DLD1 (cell line): ENCODE results near the gene SOHLH1.

ENCODE experiments used
- in situ Hi-C: cut with HindIII; loops from 2 replicates; pipeline ENCODE4 v1.10.0; 2017; ENCODE audit warnings: low sequenced_read_pairs

Gene SOHLH1, protein sequence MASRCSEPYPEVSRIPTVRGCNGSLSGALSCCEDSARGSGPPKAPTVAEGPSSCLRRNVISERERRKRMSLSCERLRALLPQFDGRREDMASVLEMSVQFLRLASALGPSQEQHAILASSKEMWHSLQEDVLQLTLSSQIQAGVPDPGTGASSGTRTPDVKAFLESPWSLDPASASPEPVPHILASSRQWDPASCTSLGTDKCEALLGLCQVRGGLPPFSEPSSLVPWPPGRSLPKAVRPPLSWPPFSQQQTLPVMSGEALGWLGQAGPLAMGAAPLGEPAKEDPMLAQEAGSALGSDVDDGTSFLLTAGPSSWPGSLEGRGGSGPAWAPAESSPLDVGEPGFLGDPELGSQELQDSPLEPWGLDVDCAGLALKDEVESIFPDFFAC

DNA sequence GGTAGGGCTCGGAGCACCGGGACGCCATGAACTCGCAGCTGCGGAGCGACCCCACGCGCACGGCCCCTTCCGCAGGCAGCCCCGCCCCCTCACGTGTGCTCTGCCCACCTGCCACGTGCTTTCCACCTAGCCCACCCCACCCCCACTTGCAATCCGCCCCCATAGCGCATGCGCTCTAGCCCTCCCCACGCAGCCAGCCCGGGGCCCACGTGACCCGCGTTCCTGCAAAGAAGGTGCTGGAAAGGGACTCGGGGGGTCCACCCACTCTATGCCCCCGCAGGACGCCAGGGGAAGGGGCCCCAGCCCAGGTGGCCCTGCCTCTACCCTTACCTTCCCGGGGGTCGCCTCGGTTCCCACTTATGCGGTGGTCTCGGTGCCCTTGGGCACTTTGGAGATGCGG lies at the start of gene SOHLH1:
Gene SOHLH1 (minus strand): TSS at position 42 of the 400 bp plus-strand sequence. CDS start 14 bp downstream, at position 28.
- in situ Hi-C loops: no loop called here

DNA sequence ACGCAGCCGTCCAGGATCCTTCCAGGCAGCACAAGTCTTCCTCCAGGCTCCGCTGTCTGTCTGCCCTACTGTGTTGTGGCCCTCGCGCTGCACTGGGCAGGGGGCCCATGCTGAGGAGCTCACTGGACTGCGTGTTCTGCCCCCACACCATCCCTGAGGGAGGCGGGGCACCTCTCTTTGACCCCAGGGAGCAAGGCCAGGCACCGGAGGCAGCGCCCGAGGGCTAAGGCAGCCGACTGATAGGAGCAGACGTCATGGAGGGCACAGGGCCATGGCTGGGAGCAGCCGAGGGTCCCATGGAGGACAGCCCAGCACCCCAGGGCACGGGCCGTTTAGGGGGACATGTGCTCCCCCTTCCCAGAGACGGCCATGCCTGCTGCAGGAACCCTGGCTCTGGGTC lies 49.4 kb upstream of the SOHLH1 start:
- in situ Hi-C loops: no loop called here

DNA sequence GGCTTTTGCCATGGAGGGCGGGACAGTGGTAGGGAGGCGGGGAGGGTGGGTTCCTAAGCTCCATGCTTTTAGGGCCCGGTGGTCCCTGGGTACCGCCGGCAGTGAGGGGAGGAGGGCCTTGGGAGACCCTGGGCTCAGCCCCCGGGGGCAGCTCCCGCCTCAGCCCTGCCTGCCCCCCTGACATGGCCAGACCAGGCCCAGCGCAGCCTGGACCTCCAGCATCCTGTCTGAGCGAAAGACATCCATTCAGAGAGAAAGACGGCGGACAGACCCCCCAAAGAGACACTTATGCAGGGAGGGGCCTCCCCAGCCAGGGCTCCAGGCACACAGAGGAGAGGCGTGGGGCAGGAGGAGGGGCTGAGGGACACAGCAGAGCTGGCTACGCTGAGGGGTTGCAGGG lies 48.0 kb upstream of the SOHLH1 start:
- in situ Hi-C loops: no loop called here

DNA sequence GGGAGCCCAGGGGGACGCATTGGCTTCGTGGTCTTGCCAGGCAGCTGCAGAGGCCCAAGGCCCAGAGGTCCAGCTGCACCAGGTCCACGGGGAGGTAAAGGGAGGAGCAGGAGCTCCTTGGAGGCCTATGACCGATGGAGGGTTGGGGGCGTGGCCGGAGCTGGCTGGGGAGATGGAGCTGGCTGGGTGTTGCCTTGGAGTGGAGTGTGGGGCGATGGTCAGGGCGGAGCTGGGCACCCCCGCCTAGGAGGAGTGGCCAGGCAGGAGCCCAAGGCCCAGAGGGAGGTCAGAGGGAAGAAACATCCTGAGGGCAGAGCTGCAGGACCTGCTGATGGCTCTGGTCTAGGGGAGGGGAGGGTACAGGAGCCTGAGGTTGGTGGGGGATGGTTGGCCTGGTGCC lies 47.3 kb upstream of the SOHLH1 start:
- in situ Hi-C loops: no loop called here

DNA sequence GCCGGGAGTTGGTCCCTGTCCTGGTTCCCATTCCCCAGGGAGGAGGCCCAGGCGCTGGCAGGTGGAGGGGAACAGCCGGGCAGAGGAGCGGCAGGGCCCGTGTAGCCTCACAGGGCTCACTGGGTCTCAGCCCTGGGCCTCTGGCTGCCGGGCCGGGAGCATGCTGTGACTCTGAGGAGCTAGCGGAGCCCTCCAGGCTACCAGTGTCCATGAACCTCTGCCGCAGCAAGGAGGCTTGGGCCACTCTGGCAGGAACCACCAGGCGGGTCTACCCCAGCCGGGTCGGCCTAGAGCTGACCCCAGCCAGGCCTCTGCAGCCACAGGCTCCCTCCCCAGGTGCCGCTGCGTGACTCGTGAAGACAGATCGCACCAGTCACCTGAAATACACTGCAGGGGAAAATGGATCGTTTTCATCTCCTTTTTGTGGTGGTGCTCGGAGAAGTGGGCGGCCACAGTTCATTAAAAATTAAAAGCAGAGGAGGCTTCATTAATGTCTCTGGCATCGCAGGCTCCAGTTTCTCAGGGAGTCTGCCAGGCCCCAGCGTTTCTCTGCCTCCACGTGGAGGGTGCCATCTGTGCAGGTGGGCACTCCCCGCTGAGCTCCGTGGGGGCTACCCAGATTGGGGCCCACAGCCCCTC lies 46.5 kb upstream of the SOHLH1 start:
- in situ Hi-C loops: no loop called here

DNA sequence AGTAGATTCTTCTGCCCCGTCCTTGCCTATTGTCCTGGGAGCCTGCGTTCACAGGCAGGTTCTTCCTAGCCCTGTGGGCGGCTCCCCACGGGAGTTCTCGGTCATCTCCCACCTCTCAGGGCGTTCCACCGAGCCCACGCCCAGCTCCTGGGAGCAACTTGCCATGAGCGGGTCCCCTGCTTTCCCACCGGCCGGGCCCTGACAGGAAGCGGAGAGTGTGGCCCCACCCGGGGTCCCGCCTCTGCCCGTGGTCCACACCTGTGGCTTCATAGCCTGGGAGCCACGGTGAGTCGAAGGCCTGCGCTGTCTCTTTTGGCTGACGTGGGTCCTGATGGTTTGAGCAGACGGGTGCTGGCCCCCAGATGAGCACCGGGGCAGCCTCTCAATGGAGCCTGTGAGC lies 45.9 kb upstream of the SOHLH1 start:
- in situ Hi-C loops: no loop called here

DNA sequence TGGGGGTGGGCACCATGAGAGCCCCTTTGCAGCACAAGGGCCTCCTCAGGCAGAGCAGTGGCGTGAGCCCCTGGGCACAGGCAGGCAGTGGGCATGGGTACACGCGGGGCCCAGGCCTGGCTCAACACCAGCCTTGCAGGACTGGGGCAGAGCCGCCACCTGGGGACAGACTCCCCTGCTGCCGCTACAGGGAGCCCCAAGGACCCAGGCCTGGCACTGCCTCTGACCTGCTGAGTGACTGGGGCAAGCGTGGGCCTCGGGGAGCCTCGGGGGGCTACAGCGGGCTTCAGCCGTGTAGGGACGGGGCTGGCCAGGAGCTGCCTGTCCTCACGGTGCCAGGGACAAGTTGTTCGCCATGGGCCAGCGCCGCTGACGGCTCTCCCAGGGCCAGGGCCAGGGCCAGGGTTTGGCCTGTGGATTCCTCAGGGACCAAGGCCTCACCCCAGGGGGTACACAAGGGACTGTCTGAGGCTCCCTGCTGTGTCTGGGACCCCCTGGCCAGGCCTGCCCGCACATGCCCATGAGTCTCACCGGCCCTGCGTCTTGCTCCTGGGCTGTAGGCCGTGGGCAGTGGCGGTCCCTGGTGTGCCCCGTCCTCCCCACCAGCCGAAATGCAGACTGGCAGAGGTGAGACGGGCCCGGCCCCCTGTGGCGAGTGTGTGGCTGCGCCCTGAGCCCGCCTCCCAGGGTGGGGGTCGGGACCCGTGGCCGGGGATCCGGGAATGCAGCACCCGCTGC lies 45.2 kb upstream of the SOHLH1 start:
- in situ Hi-C loops: no loop called here

DNA sequence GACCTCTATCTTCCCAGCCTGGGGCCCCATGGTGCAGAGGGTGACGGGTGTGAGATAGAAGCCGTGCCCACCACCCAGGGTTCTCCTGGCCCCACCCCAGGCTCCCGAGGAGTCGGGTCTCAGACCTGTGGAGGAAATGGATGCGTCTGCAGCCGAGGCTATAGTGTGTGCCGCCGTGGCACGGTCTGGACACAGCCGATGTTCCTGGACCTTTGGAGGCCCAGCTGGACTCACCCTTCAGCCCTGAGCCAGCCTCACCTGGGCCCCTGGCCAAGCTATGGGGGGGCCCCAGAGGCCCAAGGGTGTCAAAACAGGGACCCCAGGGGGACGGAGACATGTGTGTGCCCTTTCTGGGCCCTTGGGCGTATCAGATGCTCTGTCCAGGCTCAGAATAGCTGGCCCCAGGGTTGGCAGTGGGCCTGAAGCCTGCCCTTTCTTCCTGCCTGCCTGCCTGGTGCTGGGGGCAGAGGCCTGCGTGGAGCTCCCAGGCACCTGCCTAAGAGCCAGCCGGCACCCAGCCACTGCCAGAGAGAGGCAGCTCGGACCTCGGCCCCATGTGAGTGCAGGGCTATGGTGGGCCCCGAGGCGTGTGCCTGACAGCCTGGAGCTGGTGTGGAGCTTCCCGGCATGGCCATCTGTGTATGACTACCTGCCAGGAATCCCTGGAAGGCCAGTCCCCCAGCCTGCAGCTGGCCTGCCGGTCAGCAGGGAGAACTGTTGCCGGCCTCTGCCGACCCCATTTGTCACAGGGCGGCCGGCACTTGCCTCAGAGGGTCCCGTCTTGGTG lies 44.5 kb upstream of the SOHLH1 start:
- in situ Hi-C loops: no loop called here

DNA sequence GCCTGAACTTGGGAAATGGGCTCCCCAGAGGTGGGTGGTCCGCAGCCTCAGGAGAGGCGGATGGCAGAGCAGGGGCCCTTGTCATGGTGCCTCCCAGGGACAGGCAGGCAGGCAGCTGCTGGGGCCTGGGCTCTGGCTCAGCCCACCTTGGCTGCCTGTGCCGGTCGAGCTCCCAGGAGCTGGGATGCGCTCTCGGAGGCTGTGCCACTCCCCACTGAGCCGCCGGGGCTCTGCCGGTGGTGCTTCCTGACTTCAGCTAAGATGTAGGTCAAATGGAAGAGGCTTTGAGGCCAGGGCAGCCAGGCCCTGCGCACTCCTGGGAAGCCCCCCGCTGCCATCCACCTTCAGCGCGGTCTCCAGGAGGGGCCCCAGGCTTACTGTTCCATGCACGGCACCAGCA lies 43.7 kb upstream of the SOHLH1 start:
- in situ Hi-C loops: no loop called here

DNA sequence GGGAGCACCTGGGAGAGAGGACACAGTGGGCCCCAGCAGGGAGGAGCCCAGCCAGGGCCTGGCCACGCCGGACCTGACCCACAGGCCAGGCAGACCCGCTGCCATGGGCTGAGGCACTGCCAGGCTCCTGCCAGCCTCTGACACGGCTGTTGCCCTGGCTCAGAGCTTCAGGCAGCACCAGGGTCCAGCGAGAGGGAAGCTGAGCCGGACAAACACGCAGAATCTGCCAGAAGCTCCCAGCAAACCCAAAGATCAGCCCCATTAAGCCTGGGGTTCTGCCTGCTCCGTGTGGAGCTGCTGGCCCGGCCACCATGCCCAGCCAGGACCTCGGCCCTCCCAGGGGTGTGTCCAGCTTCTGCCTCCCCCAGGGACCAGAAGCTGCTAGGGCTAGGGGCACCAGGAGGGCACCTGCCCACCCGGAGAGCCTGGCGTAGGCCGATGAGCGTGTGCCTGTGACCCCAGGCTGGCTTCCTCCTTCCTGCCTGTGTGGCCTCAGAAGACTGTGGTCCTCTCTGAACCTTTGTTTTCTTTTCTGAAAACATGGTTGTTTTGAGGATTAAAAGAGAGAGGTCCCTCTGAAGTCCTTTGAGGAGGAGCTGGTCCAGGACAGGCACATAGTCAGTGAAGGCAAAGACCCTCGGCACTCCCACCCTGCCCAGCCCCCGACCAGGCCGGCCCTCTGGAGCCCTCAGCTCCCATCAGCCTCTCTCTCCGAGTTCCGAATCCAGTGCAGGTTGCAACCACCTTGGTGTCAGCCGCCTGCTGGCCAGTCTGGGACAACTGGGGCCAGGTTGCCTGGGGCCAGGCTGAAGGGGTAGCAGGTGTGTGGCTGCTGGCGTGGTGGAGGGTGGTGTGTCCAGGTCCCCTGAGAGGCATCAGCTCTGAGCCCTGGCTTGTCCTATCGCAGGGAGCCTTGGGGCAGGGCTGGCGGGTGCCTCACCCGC lies 42.3 kb upstream of the SOHLH1 start:
- in situ Hi-C loops: no loop called here

DNA sequence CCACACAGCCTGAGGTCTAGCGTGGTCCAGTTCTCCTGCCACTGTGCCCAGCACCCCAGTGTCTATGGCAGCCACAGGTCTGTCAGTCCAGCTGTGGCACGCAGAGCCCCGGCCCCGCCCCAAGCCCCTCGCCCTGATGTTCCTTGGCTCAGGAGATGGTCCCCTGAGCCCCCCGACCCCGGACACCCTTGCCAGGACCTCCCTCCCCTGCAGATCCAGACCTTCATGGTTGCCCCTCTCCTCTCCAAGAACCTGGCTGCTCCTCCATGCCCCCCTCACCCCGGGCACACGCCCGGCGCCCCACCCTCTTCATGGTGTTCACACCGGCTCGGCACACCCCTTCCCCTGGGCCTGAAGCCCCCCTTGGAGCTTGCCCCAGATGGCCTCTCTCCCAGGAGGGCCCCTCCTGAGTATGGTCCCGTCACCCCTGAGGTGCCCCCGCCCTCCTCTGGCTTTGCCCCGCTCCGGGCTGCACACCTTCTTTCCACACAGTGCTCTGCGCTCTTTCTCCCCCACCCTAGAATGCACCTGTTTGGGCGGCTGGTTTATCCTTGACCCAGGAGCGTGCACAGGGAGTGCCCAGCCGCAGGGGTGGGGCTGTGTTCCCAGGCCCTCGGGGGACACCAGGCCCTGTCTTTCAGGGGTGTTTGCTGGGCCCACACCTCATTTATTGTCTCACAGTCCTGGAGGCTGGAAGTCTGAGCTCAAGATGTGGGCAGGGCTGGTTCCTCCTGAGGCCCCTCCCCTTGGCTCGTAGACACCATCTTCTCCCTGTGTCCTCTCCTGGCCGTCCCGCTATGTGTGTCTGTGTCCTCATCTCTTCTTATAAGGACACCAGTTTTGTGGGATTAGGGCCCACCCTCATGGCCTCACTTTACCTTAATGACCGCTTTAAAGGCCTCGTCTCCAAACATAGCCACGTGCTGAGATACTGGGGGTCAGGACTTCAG lies 40.3 kb upstream of the SOHLH1 start:
- in situ Hi-C loops: no loop called here

DNA sequence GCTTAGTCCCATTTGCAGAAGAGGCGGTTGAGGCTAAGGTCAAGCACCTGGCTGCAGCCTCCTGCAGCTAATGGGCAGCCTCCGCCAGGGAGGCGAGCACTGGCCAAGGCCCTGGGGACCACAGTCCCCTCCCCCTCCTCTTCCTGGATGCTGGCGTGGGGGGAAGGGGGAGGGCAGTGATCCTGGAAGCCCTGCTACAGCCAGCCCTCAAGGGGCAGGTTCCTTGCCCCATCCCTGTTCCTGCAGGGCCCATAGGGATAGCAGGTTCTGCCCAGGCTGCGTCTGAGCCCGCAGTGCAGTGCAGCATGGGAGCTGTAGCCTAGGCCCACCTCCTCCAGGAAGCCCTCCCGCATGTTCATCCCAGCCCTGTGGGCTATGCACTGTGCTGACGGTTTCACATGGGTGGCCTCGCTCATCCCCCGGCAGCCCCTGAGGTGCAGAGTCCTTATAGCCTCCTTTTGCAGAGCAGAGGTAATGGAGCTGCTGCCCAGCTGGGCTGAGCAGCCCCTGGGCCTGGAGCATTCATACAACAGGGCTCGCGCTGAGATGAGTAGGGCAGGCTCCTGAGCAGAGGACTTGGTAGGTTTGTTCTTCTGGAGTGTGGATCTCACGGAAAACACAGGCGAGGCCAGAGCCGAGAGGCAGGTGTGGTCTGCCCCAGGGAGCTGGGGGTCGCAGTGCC lies 38.7 kb upstream of the SOHLH1 start:
- in situ Hi-C loops: no loop called here

DNA sequence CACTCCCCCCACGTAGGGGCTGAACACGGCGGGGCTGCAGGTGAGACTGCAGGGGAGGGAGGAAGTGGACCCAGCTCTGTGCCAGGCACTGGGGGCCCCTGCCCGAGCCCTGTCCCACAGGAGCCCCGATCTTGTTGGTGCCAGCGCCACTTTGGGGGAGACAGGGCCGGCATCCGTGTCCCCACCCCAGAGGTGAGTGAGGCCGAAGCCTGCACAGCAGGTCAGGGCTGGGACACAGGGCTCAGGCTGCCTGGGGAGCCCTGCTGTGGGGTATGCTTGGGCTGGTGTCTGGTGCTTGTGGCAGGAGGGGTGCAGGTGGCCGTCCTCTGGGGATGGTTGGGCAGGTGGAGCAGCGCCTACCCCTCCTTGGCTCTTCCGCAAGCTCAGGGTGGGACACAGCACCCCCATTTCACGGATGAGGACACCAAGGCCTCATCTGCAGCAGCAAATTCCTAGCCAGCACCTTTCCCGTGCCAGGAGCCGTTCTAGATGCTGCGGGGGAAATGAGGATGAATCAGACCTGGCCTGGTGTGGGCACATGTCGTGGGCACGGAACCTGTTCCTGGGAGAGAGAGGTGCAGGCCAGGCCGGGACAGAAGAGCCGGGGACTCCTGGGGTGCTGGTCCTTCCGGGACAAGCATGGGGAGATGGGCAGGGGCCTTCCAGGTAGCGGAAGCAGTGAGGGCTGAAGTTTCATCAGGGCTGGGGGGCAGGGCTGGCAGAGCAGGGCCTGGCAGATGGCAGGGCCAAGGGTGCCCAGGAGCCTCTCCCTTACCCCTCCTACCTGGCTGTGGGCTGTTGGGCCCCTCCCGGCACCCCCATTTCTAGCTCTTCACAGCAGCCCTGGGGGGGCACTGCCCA lies 37.9 kb upstream of the SOHLH1 start:
- in situ Hi-C loops: no loop called here

DNA sequence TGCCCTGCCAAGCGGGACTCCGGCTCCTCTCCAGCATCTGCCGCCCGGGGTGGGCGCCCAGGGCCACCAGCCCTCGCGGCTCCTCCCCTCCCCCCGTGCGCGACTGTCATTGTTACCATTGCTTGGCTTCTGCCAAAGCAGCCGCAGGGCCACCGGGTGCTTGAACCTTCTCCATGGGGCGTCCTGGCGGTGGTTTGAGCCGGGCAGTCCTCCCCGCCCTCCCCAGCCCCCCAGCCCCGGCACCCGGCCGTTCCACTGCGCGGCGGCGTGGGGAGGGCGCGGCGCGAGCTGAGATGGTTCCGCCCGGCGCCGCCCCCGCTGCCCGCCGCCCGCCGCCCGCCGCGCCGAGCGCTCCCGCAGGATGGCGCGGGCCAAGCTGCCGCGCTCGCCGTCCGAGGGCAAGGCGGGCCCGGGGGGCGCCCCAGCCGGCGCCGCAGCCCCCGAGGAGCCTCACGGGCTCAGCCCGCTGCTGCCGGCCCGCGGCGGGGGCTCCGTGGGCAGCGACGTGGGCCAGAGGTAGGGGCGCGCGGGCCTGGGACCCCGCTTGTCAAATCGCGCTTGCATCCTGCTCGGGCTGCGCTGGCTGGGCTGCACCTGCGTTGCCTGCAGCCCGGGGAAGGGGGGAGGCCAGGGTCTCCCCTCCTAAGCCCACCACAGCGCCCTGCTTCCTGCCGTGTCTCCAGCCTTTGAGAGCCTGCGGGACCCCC lies 37.1 kb upstream of the SOHLH1 start:
- in situ Hi-C loops: no loop called here

DNA sequence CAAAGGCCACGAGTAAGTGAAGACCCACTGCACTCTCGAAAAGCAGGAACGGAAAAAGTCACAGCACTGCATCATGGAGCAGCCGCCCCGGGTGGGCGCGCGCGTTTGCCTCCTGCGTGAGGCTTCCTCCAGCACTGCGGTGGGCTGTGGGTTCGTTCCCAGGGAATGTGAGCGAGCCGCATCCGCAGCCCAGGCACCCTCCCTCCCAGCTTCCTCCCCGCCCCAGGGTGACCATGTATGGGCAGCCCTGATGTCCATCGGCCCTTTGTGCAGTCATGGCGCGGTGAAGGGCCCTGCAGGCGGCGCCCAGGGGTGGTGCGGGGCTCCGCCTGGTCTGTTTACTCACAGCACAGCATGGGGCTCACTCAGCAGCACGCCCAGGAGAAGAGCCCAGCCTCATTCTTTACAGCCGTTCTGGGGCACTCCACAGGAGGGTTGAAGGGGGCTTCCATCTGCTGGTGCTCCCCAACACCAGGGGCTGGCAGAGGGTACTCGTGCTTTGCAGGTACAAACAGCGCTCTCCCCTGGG lies 35.4 kb upstream of the SOHLH1 start:
- in situ Hi-C loops: no loop called here

DNA sequence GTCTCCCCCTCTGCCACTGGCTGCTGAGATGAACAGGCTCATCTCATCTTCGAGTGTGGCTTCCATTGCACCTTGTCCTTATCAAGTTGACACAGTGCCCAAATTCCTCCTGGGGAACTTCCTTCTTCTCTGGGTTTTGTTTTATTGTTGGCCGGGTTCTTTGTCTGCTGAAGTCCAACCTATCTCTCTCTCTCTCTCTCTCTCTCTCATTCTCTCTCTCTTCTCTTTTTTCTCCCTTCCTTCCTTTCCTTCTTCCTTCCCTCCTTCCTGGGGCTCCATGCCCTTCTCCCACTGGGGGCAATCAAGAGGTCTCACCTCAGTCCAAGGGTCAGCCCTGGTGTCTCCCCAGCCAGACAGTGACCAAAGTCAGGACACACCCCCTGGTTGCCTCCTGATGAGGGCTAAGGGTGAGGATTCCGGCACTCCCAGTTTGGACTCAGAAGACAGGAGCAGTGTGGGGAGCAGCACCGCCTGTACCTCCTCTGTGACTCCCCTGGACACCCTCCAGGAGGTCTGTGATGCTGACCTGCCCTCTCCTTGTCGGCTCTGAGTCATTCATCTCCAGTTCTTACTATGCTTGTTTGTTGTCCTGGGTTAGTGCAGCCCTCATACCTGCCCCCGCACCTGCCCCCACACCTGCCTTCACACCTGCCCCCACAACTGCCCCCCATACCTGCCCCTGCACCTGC lies 33.4 kb upstream of the SOHLH1 start:
- in situ Hi-C loops: no loop called here
